Stimulated activated CD8-positive, alpha-beta memory T cell treated with anti-CD3 and anti-CD28 coated beads, Interleukin-15, amount 100 ng/mL, for 4 hours (primary cell): ENCODE results near the gene CKAP5.
"Not testable (repeated sequence)": the region's sequence is repeated elsewhere in the genome, so short reads cannot be mapped to it uniquely, and the experiment has no call there.

Experiments
- DNase-seq, 2 donors: peaks; one replicate each; pipeline ENCODE4 v3.0.0-alpha.2; 2020; ENCODE audit warnings: low read depth in 2 of 2

Gene CKAP5

GRCh38 chr11:46855167-46855566, 9.1 kb upstream of the CKAP5 start:
- no peak for DNase-seq

GRCh38 chr11:46850829-46851380, 4.8 kb upstream of the CKAP5 start:
- no peak for DNase-seq

GRCh38 chr11:46849631-46850030, 3.6 kb upstream of the CKAP5 start:
- no peak for DNase-seq

GRCh38 chr11:46846510-46846830, 390 bp upstream of the CKAP5 start:
- no peak for DNase-seq

GRCh38 chr11:46845440-46845739, 690 bp downstream of the CKAP5 start:
- no peak for DNase-seq

- DNase-seq: no peak
These were observed 6.0 kb downstream of the CKAP5 start for GRCh38 chr11:46840116-46840515.

- no peak for DNase-seq
These were observed 7.6 kb downstream of the CKAP5 start for GRCh38 chr11:46838501-46838900.

GRCh38 chr11:46837860-46838259, 8.2 kb downstream of the CKAP5 start:
- no peak for DNase-seq

GRCh38 chr11:46836870-46837269, 9.2 kb downstream of the CKAP5 start:
- no peak for DNase-seq

- DNase-seq: no peak
These were observed 9.6 kb downstream of the CKAP5 start for GRCh38 chr11:46836431-46836830.

GRCh38 chr11:46835897-46836296, 10.2 kb downstream of the CKAP5 start:
- DNase-seq: no peak

GRCh38 chr11:46834821-46835220, 11.3 kb downstream of the CKAP5 start:
- no peak for DNase-seq

- no peak for DNase-seq
These were observed 13.4 kb downstream of the CKAP5 start for GRCh38 chr11:46832511-46833214.

GRCh38 chr11:46827995-46828394, 18.1 kb downstream of the CKAP5 start:
- DNase-seq: no peak

GRCh38 chr11:46826310-46827044, 19.6 kb downstream of the CKAP5 start:
- DNase-seq: peak; percentile 39 to 44

GRCh38 chr11:46808799-46809431, 37.2 kb downstream of the CKAP5 start:
- no peak for DNase-seq

GRCh38 chr11:46801694-46802470, 44.2 kb downstream of the CKAP5 start:
- DNase-seq: no peak

GRCh38 chr11:46800177-46800576, 45.9 kb downstream of the CKAP5 start:
- DNase-seq: no peak

GRCh38 chr11:46799725-46800124, 46.4 kb downstream of the CKAP5 start:
- not testable (repeated sequence) for DNase-seq

- no peak for DNase-seq
These were observed 67.7 kb downstream of the CKAP5 start for GRCh38 chr11:46778416-46778815.

GRCh38 chr11:46776878-46777277, 69.2 kb downstream of the CKAP5 start:
- DNase-seq: no peak

GRCh38 chr11:46769636-46770221, 76.4 kb downstream of the CKAP5 start:
- no peak for DNase-seq
